Ramos (cell line): ENCODE results near the gene DHRS7C.

Source experiments
- in situ Hi-C: fragments of 300-500 bp; cut with MboI; formaldehyde crosslinking; loops from one replicate; pipeline ENCODE4 v1.14.3; 2022; ENCODE audit warnings: low sequenced_read_pairs; ENCODE audit not compliant: unreplicated experiment

DHRS7C gene

GRCh38 chr17:9790889-9791876 is at the start of gene DHRS7C:
DHRS7C (minus strand) TSS chr17:9791592; CDS start chr17:9791284, 308 bp downstream.
- in situ Hi-C loops: no loop called here

DNA sequence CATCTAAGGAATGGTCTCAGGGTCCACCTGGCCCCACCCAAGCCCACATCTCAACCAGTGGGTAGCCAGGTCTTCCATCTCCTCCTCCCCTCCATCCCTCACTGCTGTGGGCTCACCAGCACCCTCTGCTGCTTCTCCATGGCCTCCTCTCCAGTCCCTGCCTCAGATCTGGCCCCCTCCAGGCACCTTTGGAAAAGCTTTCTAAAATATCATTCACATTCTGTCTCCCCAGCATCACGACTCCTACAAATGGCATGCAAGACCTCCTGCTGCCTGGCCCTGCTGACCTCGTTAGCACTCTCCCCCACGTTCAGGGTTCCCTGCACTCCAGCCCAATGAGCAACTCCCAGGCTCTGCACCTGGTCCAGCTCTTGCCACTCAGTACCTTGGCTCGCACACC is 48.0 kb upstream of the DHRS7C start:
- in situ Hi-C loops: no loop called here

DNA sequence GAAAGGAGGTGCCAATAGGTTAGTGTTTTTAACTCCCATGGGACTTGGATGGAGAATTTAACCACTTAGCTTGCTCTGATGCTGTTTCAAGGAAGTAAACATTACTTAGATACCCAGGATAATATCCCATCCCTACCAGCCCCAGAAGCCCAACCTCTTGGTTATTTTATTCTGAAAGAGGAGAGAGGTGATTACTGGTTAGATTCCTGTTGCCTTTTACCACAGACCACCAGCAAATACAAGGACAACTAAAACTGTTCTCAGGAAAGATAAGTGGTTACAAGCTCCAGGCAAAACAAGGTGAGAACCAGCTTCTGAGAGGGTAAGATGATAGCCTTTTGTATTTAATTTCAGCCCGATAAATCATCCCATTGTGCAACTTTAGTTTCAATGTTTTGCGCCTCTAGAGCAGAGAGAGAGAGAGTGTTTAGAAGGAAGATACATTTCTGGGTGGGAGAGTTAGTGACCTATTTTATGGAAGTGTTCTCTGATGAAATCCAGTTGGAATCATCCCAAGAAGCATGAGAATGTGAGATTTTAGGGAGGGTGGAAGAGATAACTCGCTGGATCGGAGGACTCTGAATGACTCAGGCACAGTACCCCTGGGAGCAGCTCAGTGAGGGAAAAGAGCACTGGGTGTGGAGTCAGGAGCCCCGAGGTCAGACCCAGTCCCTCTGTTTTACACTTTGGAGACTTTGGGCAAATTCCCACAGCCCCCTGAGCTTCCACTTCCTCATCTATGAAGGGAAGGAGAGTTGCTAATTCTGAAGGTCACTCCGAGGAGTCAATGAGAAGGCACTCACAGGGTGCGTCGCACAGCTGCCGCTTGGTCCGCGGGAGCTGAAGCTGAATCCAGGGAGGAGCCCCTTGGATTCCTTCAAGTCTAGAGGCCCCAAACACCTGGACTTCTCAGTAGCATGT is 46.4 kb upstream of the DHRS7C start:
- in situ Hi-C loops: no loop called here

DNA sequence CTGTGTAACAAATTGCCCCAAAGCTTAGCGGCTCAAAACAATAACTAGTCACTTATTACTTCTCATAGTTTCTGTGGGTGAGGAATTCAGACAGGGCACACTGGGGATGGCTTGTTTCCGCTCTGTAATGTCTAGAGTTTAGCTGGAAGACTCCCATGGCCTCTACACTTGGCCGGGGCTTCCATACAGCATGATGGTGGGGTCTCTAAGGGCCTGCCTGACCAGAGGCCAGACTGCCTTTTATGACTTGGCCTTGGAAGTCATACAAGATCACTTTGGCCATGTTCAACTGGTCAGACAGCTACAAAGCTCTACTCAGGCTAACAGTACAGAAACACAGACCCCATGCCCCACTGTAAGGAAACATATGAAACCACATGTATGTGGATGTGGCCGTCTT is 42.5 kb upstream of the DHRS7C start:
- in situ Hi-C loops: no loop called here

DNA sequence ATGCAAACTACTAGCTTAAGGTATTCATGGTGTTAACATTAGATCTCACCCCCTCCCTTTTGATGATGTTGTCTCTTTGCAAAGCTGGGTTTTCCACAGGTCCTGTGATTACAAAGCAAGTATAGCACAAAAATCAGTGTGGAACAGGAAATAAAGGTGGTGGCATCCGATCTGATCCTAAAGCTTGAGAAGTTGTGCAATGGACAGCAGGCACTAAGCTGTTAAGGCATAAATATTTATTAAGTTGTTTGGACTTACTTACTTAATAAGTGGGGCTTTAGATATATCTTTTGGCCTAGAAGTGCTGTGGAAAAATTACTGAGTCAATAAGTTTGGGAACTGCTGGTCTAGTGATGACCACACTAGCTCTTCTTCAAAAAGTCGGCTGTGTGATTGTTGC is 39.3 kb upstream of the DHRS7C start:
- in situ Hi-C loops: no loop called here

DNA sequence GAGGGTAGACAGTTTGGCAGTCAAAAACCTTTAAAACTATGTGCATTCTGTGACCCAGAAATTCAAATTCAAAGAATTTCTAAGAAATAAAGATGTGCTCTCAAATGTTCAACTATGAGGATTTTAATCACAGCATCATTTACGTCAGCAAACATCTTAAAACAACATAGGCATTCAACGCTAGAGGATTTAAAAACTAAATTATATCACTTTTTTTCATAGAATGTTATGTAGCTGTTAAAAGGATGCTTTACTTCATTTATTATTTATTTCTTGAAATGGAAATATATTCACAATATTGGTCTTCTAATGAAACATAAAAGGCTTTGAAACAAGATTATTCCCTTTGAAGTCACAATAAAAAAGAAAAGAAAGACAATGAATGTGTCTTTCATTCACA is 38.0 kb upstream of the DHRS7C start:
- in situ Hi-C loops: no loop called here

GRCh38 chr17:9828296-9829295 is 37.2 kb upstream of the DHRS7C start:
- in situ Hi-C loops: no loop called here

DNA sequence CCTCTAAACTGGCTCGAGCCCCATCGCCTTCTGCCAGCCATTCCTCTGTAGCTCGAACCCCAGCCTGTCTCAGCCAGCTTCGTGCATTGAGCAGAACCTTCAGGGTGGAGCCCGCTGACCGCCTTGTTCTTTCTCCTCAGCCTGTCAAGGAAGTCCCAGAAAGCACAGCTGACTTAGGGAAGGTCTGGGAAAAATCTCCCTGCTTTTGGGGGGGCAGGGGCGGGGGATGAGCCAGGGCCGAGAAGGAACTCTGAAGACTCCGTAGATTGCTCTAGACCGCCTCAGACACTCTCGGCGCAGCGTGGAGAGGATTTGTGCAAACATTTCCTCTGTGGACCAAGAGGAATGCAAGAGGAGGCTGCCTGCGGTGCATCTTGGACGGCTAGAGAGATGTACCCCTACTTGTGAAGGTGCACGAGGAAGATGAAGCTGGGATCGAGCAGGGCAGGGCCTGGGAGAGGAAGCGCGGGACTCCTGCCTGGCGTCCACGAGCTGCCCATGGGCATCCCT is 34.3 kb upstream of the DHRS7C start, which contains the start of gene GLP2R:
Gene GLP2R (plus strand): TSS at position 284 of the 510 bp plus-strand sequence. CDS start 140 bp downstream, at position 424.
- in situ Hi-C loops: no loop called here

DNA sequence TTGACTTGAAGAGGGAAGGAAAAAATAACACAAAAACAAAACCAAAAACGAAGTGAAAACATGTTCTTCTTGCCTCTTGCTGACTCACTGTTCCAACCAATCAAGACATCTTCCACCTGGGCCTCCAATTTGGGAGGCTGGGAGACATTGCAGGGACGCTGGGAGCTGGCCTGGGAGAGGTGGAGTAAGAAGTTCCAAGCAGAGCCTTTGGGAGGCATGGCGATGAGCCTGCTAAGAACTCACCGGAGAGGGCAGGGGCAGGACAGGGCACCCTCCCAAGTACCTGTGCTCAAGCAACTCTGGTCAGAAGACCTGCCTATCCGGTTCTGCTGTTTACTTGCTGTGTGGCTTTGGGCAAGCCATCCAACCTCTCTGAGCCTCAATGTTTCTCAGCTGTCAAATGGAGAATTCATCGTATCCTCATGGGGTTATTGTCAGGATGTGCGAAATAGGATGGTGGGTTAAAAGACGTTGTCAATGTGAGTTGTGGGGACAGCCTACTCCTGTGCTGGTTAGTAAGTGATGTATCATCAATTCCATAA is 33.5 kb upstream of the DHRS7C start:
- in situ Hi-C loops: no loop called here

DNA sequence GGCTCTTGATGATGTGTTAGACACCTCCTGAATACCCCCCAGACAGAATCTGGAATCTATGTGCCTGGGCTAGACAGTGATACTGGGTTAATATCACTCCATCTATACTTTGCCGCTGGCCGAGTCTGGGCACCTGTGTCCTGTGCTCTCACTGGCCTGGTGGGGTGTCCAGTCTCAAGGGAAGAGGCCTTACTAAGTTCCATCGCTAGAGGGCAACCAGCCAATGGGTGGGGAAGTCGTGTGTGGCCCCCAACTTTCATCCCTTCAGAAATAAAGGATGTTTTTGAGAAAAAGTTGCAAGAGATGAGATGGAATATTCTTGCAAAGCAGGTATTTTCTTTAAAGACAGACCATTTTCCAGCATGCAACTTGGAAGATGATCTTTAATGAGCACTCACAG is 32.7 kb upstream of the DHRS7C start:
- in situ Hi-C loops: no loop called here

DNA sequence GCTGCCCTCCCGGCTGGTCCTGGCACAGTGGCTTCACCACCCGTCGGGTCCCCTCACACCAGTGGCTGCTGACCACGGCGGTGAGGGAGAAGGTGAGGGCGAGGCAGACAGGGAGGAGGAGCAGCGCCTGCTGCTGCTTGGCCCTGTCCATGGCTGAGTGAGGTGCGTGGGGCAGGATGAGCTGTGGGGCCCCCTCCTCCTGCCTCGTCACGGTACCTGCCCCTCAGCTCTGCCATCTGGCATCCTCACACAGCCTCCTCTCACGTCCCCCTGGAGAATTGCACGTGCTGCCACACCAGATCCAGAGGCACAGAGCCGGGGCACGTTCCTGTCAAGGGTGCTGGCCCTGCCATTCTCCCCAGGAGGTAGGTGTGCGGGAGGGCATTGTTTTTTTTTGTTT is 30.5 kb upstream of the DHRS7C start, which contains the start of gene GSG1L2:
Gene GSG1L2 (minus strand): TSS at position 159 of the 400 bp plus-strand sequence. CDS start 8 bp downstream, at position 151.
- in situ Hi-C loops: no loop called here

DNA sequence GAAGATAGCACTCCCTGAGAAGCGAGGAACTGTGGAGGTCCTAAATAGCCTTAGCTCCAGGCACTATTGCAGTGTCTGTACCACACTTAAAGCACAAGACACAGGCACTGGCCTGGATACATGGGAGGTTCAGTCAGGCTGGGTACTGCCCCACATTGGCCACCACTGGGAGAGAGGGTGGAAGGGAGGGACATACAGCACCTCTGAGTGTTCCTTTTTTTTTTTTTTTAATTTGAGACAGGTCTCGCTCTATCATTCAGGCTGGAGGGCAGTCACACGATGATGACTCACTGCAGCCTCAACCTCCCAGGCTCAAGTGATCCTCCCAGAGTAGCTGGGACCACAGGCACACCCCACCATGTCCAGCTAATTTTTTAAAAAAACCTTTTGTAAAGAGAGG is 29.1 kb upstream of the DHRS7C start:
- in situ Hi-C loops: no loop called here

- in situ Hi-C loops: no loop called here
Measured at GRCh38 chr17:9818760-9819159, 27.4 kb upstream of the DHRS7C start.

DNA sequence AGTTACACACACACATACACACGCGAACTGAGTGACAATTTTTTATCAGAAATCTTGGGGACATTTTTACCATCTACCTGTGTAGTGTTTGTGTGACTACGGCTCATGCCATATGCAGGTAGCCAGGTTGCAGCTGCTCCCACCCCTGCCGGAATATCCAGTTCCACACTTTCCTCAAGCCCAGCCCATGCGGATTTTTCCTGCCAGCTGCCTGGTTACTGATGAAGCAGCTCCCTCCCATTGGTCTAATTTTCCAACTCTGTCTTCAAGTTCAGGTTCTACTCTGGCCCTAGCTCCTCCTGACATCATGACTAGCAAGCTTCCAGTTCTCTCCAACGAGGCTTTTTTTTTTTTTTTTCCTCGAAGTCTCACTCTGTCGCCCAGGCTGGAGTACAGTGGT is 25.7 kb upstream of the DHRS7C start:
- in situ Hi-C loops: no loop called here

- in situ Hi-C loops: no loop called here
Measured at GRCh38 chr17:9816472-9816871, 25.1 kb upstream of the DHRS7C start.

DNA sequence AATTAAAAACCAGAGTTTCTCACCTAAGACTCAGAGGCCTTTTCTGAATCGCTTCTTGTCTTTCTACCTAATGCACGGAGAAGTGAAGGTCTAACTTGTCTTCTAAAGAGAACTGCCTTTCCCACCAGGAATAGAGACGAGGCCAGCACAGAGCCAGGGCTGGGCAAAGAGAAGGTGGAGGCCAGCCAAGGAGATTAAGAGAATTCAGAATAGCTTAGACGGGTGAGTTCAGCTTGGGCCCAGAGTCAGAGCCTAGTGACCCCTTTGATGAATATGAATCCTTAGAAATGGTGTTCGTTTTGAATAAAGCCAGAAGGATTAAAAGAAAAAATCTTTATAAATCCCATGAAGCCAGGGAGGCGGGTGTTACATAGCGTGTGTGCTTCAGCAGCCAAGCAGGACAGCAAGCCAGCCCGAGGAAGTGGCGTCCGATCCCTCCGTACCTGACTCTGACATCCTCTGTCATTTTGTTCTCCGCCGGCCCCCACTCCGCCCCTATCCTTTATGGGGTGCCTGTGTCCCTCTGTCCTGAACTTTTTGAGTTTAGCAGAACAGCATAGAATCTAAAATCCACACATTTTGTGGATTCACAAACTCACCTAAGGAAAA is 23.0 kb upstream of the DHRS7C start:
- in situ Hi-C loops: no loop called here

GRCh38 chr17:9813166-9813565 is 21.8 kb upstream of the DHRS7C start:
- in situ Hi-C loops: no loop called here

DNA sequence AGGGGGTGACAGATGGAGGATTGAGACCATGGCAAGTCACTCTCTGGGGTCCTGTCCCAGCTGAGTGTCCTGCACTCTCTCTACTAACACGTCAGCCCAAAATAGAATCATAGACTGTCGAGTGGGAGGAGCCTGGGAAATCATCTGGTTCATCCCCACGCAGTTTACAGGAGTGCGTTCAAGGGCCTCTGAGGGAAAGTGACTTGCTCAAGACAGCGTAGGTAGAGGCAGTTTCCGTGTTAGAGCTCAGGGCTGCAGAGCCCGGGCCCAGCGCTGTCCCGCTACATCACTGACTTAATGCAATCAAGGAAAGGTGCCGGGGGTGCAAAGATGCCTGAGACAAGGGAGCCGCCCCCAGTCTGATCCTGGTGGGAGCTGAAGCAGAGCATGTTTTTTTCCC is 20.1 kb upstream of the DHRS7C start:
- in situ Hi-C loops: no loop called here

DNA sequence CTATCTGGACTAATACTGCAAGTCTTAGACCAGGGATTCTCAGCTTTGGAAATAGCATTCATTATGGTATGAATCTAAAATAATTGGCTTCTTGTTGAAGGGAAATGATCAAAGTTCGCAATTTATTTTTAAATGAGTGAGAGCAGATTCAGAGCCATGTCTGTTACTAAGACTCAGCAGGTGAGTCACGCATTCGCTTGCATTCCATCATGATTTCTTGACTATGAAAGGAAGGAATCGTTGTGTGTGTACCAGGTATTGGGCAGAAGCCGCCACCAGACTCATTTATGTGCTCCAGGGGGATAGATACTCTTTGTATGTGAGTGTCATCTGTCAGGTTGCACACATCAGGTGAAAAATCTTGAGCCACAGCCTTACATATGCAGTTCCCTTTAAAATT is 19.7 kb upstream of the DHRS7C start:
- in situ Hi-C loops: no loop called here
